Lower lobe of right lung (tissue), 2 donors: ENCODE data around the gene STAB2. TPM values are rescaled to one million over a fixed set of nuclear protein-coding genes. Genes with fewer than 3 reads are reported as not detected.

ENCODE experiments used
- ATAC-seq, 2 donors: fragments of 200-7000 bp; cut with Tn5 transposase; one replicate each; pipeline ENCODE4 v1.9.1; 2020 to 2022; ENCODE audit warnings: mild to moderate bottlenecking in 2 of 2, moderate library complexity in 2 of 2
- DNase-seq: peaks from one replicate; pipeline ENCODE4 v3.0.0-alpha.2; 2020
- H3K27ac ChIP-seq: fragments of 200-600 bp; one replicate; pipeline ENCODE4 v1.8.0; 2022
- H3K27me3 ChIP-seq: fragments of 200-600 bp; one replicate; pipeline ENCODE4 v1.8.0; 2022; ENCODE audit warnings: low read depth
- H3K36me3 ChIP-seq: fragments of 200-600 bp; one replicate; pipeline ENCODE4 v1.8.0; 2022; ENCODE audit warnings: mild to moderate bottlenecking
- H3K4me1 ChIP-seq: fragments of 200-600 bp; one replicate; pipeline ENCODE4 v1.8.0; 2022
- H3K4me3 ChIP-seq: fragments of 200-600 bp; one replicate; pipeline ENCODE4 v1.8.0; 2022; ENCODE audit warnings: mild to moderate bottlenecking
- H3K9me3 ChIP-seq: fragments of 200-600 bp; one replicate; pipeline ENCODE4 v1.8.0; 2022
- intact Hi-C: fragments of 100-400 bp; cut with DNase I; formaldehyde crosslinking; loops from one replicate; pipeline ENCODE4 v1.11.0; 2022
- total RNA-seq: library from RNA; stranded (reverse); fragmentation: NEBNext Ultra II Directional; extraction: Animal tissue kit (Norgen Biotek cat#: 25700); gene quantifications from one replicate; pipeline ENCODE4 v1.2.1, GENCODE V29; 2021
- TF ChIP-seq, protein P1 (sequence below): fragments of 200-600 bp; IDR thresholded peaks from one replicate; pipeline ENCODE4 v1.8.0; 2022; ENCODE audit warnings: antibody characterized with exemption, mild to moderate bottlenecking
- donor health status: DM: no; HTN: yes; CAD: no; lungs with severe emphysema.

STAB2 gene
- total RNA-seq, 1 donor from 2014 or later: 1.4 TPM

DNA sequence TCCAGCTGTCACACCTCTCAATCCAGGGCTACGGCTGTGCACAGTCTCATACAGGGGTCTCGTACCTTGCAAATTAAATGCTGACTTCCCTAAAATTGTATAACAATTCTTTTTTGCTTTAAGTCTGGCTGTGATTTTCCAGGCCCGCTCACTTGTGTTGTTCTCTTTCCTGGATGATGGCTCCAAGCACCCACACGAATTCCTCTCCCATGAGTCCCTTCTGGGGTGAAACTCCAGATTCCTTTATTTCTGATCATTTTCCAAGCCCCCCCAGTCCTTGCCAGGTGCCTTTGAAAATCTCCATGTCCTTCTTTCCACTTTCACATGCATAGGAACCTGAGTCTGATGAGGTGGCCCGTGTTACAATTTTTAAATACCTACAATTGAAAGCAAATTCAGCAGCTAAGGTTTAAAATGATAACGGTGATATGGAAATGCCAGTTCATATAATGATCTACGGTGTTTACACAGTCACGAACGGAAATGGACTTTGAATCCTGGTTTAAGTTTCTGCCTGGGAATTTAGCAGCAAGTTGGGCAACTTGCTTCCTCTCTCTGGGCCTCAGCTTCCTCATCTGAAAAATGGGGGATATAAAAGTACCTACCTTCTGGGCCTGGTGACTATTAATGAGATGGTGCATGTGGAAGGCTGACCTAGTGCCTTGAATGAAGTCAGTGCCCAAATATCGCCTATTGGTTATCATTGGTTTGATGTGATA lies 85.5 kb downstream of the STAB2 start:
- no peak for DNase-seq
- Histone ChIP-seq H3K27me3 (no peaks in the 10 kb centered on the region), H3K4me1 (no peaks in the 10 kb centered on the region), H3K27ac (no peak overlapping the region), H3K36me3 (no peaks in the 10 kb centered on the region), H3K9me3 (no peaks in the 10 kb centered on the region), H3K4me3 (no peak overlapping the region)
- ATAC-seq: no peak
- intact Hi-C loops: no loop called here
- TF ChIP-seq, protein P1, sequence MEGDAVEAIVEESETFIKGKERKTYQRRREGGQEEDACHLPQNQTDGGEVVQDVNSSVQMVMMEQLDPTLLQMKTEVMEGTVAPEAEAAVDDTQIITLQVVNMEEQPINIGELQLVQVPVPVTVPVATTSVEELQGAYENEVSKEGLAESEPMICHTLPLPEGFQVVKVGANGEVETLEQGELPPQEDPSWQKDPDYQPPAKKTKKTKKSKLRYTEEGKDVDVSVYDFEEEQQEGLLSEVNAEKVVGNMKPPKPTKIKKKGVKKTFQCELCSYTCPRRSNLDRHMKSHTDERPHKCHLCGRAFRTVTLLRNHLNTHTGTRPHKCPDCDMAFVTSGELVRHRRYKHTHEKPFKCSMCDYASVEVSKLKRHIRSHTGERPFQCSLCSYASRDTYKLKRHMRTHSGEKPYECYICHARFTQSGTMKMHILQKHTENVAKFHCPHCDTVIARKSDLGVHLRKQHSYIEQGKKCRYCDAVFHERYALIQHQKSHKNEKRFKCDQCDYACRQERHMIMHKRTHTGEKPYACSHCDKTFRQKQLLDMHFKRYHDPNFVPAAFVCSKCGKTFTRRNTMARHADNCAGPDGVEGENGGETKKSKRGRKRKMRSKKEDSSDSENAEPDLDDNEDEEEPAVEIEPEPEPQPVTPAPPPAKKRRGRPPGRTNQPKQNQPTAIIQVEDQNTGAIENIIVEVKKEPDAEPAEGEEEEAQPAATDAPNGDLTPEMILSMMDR: no peak

- DNase-seq (no peak), ATAC-seq (no peak)
- H3K4me1 ChIP-seq: no peaks in the 10 kb centered on the region
- H3K27me3 ChIP-seq: no peaks in the 10 kb centered on the region
- H3K36me3 ChIP-seq: no peaks in the 10 kb centered on the region
- H3K27ac ChIP-seq: no peak overlapping the region
- TF ChIP-seq, protein P1: no peak
- H3K9me3 ChIP-seq: no peaks in the 10 kb centered on the region
- no peak overlapping the region for H3K4me3 ChIP-seq
- intact Hi-C loops: no loop called here
These were observed 86.4 kb downstream of the STAB2 start for GRCh38 chr12:103673487-103673886.

GRCh38 chr12:103673891-103674375 lies 86.9 kb downstream of the STAB2 start:
- Histone ChIP-seq H3K36me3 (no peaks in the 10 kb centered on the region), H3K4me3 (no peak overlapping the region), H3K9me3 (no peaks in the 10 kb centered on the region), H3K27ac (no peak overlapping the region), H3K4me1 (no peaks in the 10 kb centered on the region), H3K27me3 (no peaks in the 10 kb centered on the region)
- DNase-seq: no peak
- no peak for ATAC-seq
- intact Hi-C loops: no loop called here
- TF ChIP-seq, protein P1: no peak

DNA sequence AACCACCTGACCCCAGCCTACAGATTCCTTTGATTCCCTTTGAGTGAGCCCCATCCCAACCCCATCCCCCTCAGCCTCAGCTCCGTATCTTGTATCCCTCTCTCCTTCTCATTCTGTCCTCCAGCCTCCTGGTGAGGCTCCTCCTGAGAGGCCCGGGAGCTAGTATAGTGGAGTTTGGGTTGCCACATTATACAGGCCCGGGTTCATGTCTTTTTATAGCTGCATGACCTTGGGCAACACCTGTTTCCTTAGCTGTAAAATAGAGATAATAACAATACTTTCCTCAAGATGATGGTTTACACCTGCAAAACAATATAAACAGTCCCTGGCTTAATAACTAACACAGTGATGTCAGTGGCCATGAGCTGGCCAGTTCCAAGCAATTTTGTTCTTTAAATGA lies 89.8 kb downstream of the STAB2 start:
- no peaks in the 10 kb centered on the region for H3K27me3 ChIP-seq
- ATAC-seq (no peak), DNase-seq (no peak)
- H3K4me3 ChIP-seq: no peak overlapping the region
- H3K4me1 ChIP-seq: no peaks in the 10 kb centered on the region
- H3K9me3 ChIP-seq: no peaks in the 10 kb centered on the region
- no peak overlapping the region for H3K27ac ChIP-seq
- no peaks in the 10 kb centered on the region for H3K36me3 ChIP-seq
- intact Hi-C loops: no loop called here
- TF ChIP-seq, protein P1: no peak

- H3K36me3 ChIP-seq: no peaks in the 10 kb centered on the region
- intact Hi-C loops: no loop called here
- H3K4me3 ChIP-seq: no peak overlapping the region
- TF ChIP-seq, protein P1: no peak
- ATAC-seq (no peak), DNase-seq (no peak)
- H3K27ac ChIP-seq: no peak overlapping the region
- H3K27me3 ChIP-seq: no peaks in the 10 kb centered on the region
- H3K9me3 ChIP-seq: no peaks in the 10 kb centered on the region
- no peaks in the 10 kb centered on the region for H3K4me1 ChIP-seq
These were observed 90.3 kb downstream of the STAB2 start for GRCh38 chr12:103677341-103677740.
